Activated CD4-positive, alpha-beta T cell treated with anti-CD3 and anti-CD28 coated beads, Interleukin-2, amount 50 U/mL, for 16 hours (primary cell): Measurements from ENCODE around the gene ADRA2B.

Experiments
- DNase-seq: peaks from one replicate; pipeline ENCODE4 v3.0.0-alpha.2; 2020

Gene ADRA2B

GRCh38 chr2:96103187-96103601 lies 13.2 kb downstream of the ADRA2B start:
- no peak for DNase-seq

- DNase-seq = no peak
Observed at GRCh38 chr2:96102596-96103186, 13.7 kb downstream of the ADRA2B start.

DNA sequence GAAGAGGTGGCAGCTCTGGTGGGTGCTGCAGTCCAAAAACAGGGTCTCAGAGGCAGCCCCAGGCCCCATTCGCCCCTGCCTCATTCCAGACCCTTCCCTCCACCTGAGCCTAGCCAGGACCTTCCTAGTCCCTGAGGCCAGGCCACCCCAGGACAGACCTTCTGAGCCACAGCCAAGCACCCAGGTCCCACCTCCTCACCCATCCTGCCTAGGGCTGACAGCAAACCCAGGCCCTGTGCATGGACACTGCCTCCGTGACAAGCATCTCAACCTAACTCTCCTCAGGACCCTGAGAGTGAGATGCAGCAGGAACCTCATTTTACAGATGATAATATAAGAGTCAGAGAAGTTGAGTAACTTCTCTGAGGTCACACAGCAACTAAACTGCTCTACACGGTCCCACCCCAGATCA lies 15.5 kb downstream of the ADRA2B start:
- no peak for DNase-seq

GRCh38 chr2:96099861-96100798 lies 16.2 kb downstream of the ADRA2B start:
- no peak for DNase-seq

- DNase-seq = no peak
Observed at GRCh38 chr2:96098900-96099590, 17.3 kb downstream of the ADRA2B start.

DNA sequence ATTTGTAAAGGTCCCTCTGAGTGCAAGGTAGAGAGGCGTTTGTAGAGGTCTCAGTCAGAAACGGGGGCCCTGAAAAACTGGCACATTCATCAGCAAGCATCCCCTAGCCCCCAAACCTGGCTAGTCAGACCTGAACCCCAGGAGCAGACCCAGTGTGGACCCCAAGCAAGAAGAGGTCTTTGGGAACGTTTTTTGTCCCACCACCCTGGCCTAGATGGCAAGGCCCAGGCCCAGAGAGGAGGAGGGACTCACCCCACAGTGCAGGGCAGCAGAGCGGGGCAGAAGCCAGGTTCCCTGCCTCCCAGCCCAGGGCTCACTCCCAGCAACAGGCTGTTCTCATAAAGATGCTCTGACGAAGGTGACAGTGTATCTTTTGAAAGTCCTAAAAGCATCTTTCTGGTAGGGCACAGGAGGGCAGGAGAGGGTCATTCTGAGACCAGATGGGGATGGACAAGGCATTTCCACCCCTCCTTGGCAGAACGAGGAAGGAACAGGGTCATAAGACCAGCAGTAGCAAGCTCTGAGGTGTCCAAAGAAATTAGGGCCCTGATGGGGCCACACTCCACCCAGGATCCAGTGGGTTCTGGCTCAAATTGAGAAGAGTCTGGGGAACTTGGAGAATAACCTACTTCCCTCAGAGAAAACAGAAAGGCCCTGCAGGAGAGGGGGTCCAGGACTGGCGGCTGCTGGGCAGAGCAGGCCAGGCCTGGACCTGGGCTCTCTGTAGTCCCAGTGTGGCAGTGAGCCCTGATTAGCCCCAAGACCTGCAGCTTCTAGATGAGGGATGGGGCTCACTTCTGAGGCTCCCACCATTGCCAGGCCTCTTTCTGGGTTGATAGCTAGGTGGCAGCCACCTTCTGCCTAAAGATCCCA lies 18.2 kb downstream of the ADRA2B start:
- no peak for DNase-seq

GRCh38 chr2:96097441-96097840 lies 18.9 kb downstream of the ADRA2B start:
- DNase-seq = no peak

DNA sequence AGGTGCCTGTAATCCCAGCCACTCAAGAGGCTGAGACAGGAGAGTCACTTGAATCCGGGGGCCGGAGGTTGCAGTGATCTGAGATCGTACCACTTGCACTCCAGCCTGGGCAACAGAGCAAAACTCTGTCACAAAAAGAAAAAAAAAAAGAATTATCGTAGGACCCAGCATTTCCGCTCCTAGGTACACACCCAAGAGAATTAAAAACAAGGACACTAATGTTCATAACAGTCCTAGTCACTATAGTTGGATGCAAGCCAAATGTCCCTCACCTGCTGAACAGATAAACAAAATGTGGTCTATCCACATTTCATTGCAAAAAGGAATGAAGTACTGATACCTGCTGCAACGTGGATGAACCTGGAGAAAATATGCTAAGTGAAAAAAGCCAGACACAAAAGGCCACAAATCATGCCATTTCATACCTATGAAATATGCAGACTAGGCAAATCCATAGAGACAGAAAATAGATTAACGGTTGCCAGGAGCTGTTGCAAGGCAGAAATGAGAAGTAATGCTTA lies 21.2 kb downstream of the ADRA2B start:
- DNase-seq = no peak

DNA sequence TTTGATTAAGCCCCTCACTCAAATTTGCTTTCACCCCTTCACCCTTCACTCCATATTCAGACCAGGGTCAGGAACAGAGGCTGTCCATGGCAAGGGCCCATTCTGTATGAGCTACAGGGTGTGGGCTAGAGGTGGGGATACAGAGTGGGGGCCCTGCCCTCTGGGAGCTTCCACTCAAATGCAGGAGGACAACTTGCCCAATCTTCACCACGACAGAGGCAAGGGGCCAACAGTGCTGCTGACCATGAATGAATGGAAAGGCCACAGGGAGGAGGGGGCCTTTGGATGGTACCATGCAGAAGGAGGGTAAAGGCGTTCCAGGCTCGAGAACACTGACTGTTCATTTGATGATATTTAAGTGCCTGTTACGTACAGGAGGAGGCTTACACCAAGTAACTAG lies 22.8 kb downstream of the ADRA2B start:
- no peak for DNase-seq

- no peak for DNase-seq
Observed at GRCh38 chr2:96092951-96093350, 23.4 kb downstream of the ADRA2B start.

DNA sequence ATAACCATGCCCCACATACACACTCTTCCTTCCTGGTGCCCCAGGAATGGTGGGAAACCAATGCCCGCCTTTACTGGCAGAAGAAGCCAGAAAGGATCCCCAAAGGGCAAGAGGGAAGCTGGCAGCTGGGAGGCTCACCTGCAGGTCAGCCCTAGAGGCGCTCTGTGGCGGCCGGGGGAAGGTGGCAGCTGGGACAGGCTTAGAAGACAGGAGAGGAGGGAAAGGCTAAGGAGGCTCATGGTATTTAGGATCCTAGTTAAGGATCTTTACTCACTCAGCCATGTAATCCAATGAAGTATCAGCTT lies 23.8 kb downstream of the ADRA2B start:
- no peak for DNase-seq

DNA sequence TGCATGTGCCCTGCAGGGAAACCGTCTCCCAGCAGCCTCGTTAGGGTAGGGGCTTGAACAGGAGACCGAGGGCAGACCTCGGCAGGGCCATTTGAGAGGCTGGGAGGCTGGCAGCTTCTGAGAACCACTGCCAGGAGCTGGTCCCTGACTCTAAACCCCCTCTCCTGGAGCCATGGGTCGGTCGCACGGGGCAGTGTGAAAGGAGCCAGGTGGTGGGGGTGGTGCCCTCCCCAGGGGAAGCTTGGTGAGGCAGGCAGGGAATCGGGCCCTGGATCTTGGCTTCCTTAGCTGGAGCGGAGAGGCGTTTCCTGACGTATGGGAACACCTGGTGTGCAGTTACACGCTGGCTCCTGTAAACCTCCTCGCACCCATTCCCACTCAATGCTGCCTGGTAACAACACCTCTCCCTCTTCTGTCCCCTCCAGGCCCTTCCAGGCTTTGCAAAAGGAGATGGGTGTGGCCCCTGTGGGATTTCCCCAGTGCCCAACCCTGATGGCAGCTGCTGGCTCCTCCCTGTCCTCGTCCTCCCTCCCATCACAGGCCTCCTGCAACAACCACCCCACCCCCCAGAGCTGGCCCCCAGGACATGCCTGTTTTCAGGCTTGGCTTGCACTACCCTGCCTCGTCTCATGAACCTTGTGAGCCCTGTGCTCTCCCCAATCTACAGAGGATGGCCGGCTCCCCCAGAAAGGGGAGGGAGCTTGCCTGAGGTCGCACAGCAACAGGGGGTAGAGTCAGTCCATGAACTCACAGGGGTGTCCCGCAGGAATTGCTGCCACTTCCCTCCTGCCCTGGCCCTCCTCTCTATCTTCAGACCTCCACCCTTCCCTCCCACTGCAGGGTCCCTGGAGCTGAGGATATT lies 24.4 kb downstream of the ADRA2B start:
- no peak for DNase-seq

GRCh38 chr2:96091141-96091710 lies 25.1 kb downstream of the ADRA2B start:
- DNase-seq = no peak

- no peak for DNase-seq
Observed at GRCh38 chr2:96090196-96090926, 26.0 kb downstream of the ADRA2B start.

GRCh38 chr2:96089356-96090195 lies 26.8 kb downstream of the ADRA2B start:
- no peak for DNase-seq

GRCh38 chr2:96088340-96089335 lies 27.7 kb downstream of the ADRA2B start:
- DNase-seq = no peak

DNA sequence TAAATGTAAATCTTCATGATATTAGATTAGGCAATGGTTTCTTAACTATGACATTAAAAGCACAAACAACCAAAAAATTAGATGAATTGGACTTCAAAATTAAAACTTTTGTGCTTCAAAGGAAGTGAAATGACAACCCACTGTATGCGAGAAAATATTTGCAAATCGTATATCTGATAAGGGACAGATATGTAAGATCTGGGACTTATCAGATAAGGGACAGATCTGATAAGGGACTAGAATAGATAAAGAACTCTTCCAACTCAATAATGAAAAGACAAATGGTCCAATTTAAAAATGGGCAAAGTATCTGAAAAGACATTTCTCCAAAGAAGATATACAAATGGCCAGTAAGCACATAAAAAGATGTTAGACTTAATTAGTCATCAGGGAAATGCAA lies 29.2 kb downstream of the ADRA2B start:
- DNase-seq = no peak
